HEK293 (cell line): ENCODE data around the gene PDGFC.

Experiments used
- CTCF ChIA-PET: fragments of 350-600 bp; formaldehyde crosslinking; extraction: SDS; loops from one replicate; lab custom pipeline; 2021; ENCODE audit warnings: antibody characterized with exemption; lab: Yijun Ruan, JAX
- POLR2A ChIA-PET: fragments of 300-600 bp; formaldehyde crosslinking; extraction: SDS; loops from one replicate; lab custom pipeline; 2020; ENCODE audit warnings: antibody characterized with exemption, inconsistent platforms; lab: Yijun Ruan, JAX
- H3K27ac ChIP-seq: fragments of 200-500 bp; sonication (Bioruptor generic); 2 replicates; pipeline ENCODE4 v1.5.1; 2014; ENCODE audit warnings: low read depth, low read length, control low read depth, inconsistent platforms; ENCODE audit errors: extremely low read depth
- H3K36me3 ChIP-seq, 2 experiments: fragments of 200-500 bp in 1 of 2; sonication (Bioruptor generic) in 1 of 2; 1 replicate in 1 of 2; 2 replicates in 1 of 2; pipeline ENCODE4 v1.5.1; 2014 to 2017; ENCODE audit warnings: inconsistent platforms in 2 of 2, low read length in 2 of 2; ENCODE audit not compliant: control insufficient read depth in 2 of 2, insufficient read depth in 1 of 2
- H3K4me1 ChIP-seq: fragments of 200-500 bp; sonication (Bioruptor generic); 2 replicates; pipeline ENCODE4 v1.5.1; 2014; ENCODE audit warnings: mild to moderate bottlenecking, low read length, inconsistent platforms; ENCODE audit not compliant: control insufficient read depth, insufficient read depth
- H3K4me3 ChIP-seq: 2 replicates; pipeline ENCODE4 v1.5.1; 2011; ENCODE audit warnings: low read depth, mild to moderate bottlenecking, control low read depth, low read length, moderate library complexity
- H3K9me3 ChIP-seq: fragments of 200-500 bp; sonication (Bioruptor generic); 2 replicates; pipeline ENCODE4 v1.5.1; 2014; ENCODE audit warnings: low read depth, low read length, inconsistent platforms; ENCODE audit not compliant: control insufficient read depth, insufficient read depth
- KLF16 ChIP-seq: fragments of 450-650 bp; formaldehyde crosslinking; IDR thresholded peaks from 2 replicates; pipeline ENCODE4 v1.5.1; 2017; ENCODE audit warnings: missing biosample characterization, missing genetic modification characterization
- KLF8 ChIP-seq: fragments of 450-650 bp; formaldehyde crosslinking; IDR thresholded peaks from 2 replicates; pipeline ENCODE4 v1.5.1; 2016; ENCODE audit warnings: missing biosample characterization, missing genetic modification characterization
- MZF1 ChIP-seq: fragments of 450-650 bp; formaldehyde crosslinking; IDR thresholded peaks from 2 replicates; pipeline ENCODE4 v1.5.1; 2017; ENCODE audit warnings: missing biosample characterization, missing genetic modification characterization, borderline replicate concordance
- SETDB1 ChIP-seq: IDR thresholded peaks from one replicate; pipeline ENCODE4 v1.6.1; 2017; ENCODE audit warnings: mild to moderate bottlenecking, low read length, moderate library complexity, mixed read lengths; ENCODE audit not compliant: insufficient read length
- SP3 ChIP-seq: fragments of 450-650 bp; formaldehyde crosslinking; IDR thresholded peaks from 2 replicates; pipeline ENCODE4 v1.5.1; 2016; ENCODE audit warnings: missing biosample characterization, missing genetic modification characterization
- SP7 ChIP-seq: fragments of 450-650 bp; formaldehyde crosslinking; IDR thresholded peaks from 2 replicates; pipeline ENCODE4 v1.5.1; 2016; ENCODE audit warnings: missing biosample characterization, missing genetic modification characterization
- ZBTB17 ChIP-seq: fragments of 450-650 bp; formaldehyde crosslinking; IDR thresholded peaks from 2 replicates; pipeline ENCODE4 v1.5.1; 2016; ENCODE audit warnings: missing biosample characterization, missing genetic modification characterization
- ZBTB48 ChIP-seq: fragments of 450-650 bp; formaldehyde crosslinking; IDR thresholded peaks from 2 replicates; pipeline ENCODE4 v1.5.1; 2016; ENCODE audit warnings: missing biosample characterization, missing genetic modification characterization
- ZEB2 ChIP-seq: fragments of 450-650 bp; formaldehyde crosslinking; IDR thresholded peaks from 2 replicates; pipeline ENCODE4 v1.5.1; 2016; ENCODE audit warnings: missing biosample characterization, missing genetic modification characterization
- ZNF239 ChIP-seq: fragments of 450-650 bp; formaldehyde crosslinking; IDR thresholded peaks from 2 replicates; pipeline ENCODE4 v1.5.1; 2016; ENCODE audit warnings: missing biosample characterization, missing genetic modification characterization
- ZNF24 ChIP-seq: fragments of 450-650 bp; formaldehyde crosslinking; IDR thresholded peaks from 2 replicates; pipeline ENCODE4 v1.5.1; 2016; ENCODE audit warnings: missing biosample characterization, missing genetic modification characterization
- ZNF366 ChIP-seq: fragments of 450-650 bp; formaldehyde crosslinking; conservative IDR thresholded peaks from 2 replicates; pipeline ENCODE4 v1.5.1; 2016; ENCODE audit warnings: missing biosample characterization, missing genetic modification characterization
- ZNF394 ChIP-seq: fragments of 450-650 bp; formaldehyde crosslinking; IDR thresholded peaks from 2 replicates; pipeline ENCODE4 v1.5.1; 2016; ENCODE audit warnings: missing biosample characterization, missing genetic modification characterization, mild to moderate bottlenecking, moderate library complexity, borderline replicate concordance
- ZNF701 ChIP-seq: fragments of 450-650 bp; formaldehyde crosslinking; IDR thresholded peaks from 2 replicates; pipeline ENCODE4 v1.5.1; 2016; ENCODE audit warnings: missing biosample characterization, missing genetic modification characterization
- ZSCAN4 ChIP-seq: fragments of 450-650 bp; formaldehyde crosslinking; IDR thresholded peaks from 2 replicates; pipeline ENCODE4 v1.5.1; 2017; ENCODE audit warnings: missing biosample characterization, missing genetic modification characterization
- TF ChIP-seq, protein P1 (sequence below): fragments of 450-650 bp; formaldehyde crosslinking; IDR thresholded peaks from 2 replicates; pipeline ENCODE4 v1.5.1; 2016; ENCODE audit warnings: missing biosample characterization, missing genetic modification characterization
- TF ChIP-seq, protein P2 (sequence below): fragments of 450-650 bp; formaldehyde crosslinking; IDR thresholded peaks from 2 replicates; pipeline ENCODE4 v1.5.1; 2017; ENCODE audit warnings: missing biosample characterization, missing genetic modification characterization
- TF ChIP-seq, protein P3 (sequence below): fragments of 450-650 bp; formaldehyde crosslinking; IDR thresholded peaks from 2 replicates; pipeline ENCODE4 v1.5.1; 2016; ENCODE audit warnings: missing biosample characterization, missing genetic modification characterization
- TF ChIP-seq, protein P4 (sequence below): fragments of 450-650 bp; formaldehyde crosslinking; IDR thresholded peaks from 2 replicates; pipeline ENCODE4 v1.5.1; 2016; ENCODE audit warnings: missing biosample characterization, missing genetic modification characterization
- TF ChIP-seq, protein P5 (sequence below): fragments of 450-650 bp; formaldehyde crosslinking; IDR thresholded peaks from 2 replicates; pipeline ENCODE4 v1.5.1; 2016; ENCODE audit warnings: missing biosample characterization, missing genetic modification characterization
- TF ChIP-seq, protein P6 (sequence below): fragments of 450-650 bp; formaldehyde crosslinking; IDR thresholded peaks from 2 replicates; pipeline ENCODE4 v1.5.1; 2017; ENCODE audit warnings: missing biosample characterization, missing genetic modification characterization

PDGFC gene

GRCh38 chr4:156934259-156934635, 37.4 kb downstream of the PDGFC start (continued):
- TF ChIP-seq SETDB1 (no peak), ZNF701 (no peak), ZBTB48 (no peak)

- Histone ChIP-seq H3K36me3 (no peaks in the 10 kb centered on the region), H3K4me3 (no peak overlapping the region), H3K9me3 (no peaks in the 10 kb centered on the region), H3K4me1 (peaks cover 8% of the 10 kb centered on the region; the same call in 1 of the 2 replicates), H3K27ac (no peak overlapping the region)
- CTCF ChIA-PET: interaction anchor here (0.7 kb wide), 1 partner anchor 136 kb away, joined by 5 read pairs; no protein-coding TSS in a partner anchor
- POLR2A ChIA-PET: no interaction called here
- TF ChIP-seq, protein P1, sequence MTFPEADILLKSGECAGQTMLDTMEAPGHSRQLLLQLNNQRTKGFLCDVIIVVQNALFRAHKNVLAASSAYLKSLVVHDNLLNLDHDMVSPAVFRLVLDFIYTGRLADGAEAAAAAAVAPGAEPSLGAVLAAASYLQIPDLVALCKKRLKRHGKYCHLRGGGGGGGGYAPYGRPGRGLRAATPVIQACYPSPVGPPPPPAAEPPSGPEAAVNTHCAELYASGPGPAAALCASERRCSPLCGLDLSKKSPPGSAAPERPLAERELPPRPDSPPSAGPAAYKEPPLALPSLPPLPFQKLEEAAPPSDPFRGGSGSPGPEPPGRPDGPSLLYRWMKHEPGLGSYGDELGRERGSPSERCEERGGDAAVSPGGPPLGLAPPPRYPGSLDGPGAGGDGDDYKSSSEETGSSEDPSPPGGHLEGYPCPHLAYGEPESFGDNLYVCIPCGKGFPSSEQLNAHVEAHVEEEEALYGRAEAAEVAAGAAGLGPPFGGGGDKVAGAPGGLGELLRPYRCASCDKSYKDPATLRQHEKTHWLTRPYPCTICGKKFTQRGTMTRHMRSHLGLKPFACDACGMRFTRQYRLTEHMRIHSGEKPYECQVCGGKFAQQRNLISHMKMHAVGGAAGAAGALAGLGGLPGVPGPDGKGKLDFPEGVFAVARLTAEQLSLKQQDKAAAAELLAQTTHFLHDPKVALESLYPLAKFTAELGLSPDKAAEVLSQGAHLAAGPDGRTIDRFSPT: peak; percentile 77
- TF ChIP-seq SP3: peak; percentile 25
- TF ChIP-seq, protein P2, sequence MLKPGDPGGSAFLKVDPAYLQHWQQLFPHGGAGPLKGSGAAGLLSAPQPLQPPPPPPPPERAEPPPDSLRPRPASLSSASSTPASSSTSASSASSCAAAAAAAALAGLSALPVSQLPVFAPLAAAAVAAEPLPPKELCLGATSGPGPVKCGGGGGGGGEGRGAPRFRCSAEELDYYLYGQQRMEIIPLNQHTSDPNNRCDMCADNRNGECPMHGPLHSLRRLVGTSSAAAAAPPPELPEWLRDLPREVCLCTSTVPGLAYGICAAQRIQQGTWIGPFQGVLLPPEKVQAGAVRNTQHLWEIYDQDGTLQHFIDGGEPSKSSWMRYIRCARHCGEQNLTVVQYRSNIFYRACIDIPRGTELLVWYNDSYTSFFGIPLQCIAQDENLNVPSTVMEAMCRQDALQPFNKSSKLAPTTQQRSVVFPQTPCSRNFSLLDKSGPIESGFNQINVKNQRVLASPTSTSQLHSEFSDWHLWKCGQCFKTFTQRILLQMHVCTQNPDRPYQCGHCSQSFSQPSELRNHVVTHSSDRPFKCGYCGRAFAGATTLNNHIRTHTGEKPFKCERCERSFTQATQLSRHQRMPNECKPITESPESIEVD: peak; percentile 63
- TF ChIP-seq KLF16 (tag by site-specific recombination): no peak
- TF ChIP-seq ZSCAN4 (tag by site-specific recombination): peak; percentile 11; the same call in 1 of the 2 replicates
- TF ChIP-seq ZBTB17 (tag by site-specific recombination): peak; percentile 27; the same call in 1 of the 2 replicates
- TF ChIP-seq, protein P3, sequence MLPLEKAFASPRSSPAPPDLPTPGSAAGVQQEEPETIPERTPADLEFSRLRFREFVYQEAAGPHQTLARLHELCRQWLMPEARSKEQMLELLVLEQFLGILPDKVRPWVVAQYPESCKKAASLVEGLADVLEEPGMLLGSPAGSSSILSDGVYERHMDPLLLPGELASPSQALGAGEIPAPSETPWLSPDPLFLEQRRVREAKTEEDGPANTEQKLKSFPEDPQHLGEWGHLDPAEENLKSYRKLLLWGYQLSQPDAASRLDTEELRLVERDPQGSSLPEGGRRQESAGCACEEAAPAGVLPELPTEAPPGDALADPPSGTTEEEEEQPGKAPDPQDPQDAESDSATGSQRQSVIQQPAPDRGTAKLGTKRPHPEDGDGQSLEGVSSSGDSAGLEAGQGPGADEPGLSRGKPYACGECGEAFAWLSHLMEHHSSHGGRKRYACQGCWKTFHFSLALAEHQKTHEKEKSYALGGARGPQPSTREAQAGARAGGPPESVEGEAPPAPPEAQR (tag by site-specific recombination): no peak
- peak; percentile 97 for TF ChIP-seq SETDB1
- TF ChIP-seq ZNF394 (tag by site-specific recombination): peak; percentile 47; the same call in 1 of the 2 replicates
- TF ChIP-seq MZF1: peak; percentile 52; the same call in 1 of the 2 replicates
- peak; percentile 93 for TF ChIP-seq ZNF366 (tag by site-specific recombination)
- TF ChIP-seq KLF8 (tag by site-specific recombination): 0 out of 2 replicates have a peak, but pooled peaks have one; percentile 29
- TF ChIP-seq ZNF239 (tag by site-specific recombination): no peak
- TF ChIP-seq, protein P4, sequence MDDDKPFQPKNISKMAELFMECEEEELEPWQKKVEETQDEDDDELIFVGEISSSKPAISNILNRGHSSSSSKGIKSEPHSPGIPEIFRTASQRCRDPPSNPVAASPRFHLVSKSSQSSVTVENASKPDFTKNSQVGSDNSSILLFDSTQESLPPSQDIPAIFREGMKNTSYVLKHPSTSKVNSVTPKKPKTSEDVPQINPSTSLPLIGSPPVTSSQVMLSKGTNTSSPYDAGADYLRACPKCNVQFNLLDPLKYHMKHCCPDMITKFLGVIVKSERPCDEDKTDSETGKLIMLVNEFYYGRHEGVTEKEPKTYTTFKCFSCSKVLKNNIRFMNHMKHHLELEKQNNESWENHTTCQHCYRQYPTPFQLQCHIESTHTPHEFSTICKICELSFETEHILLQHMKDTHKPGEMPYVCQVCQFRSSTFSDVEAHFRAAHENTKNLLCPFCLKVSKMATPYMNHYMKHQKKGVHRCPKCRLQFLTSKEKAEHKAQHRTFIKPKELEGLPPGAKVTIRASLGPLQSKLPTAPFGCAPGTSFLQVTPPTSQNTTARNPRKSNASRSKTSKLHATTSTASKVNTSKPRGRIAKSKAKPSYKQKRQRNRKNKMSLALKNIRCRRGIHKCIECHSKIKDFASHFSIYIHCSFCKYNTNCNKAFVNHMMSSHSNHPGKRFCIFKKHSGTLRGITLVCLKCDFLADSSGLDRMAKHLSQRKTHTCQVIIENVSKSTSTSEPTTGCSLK (tag by site-specific recombination): no peak
- TF ChIP-seq, protein P5, sequence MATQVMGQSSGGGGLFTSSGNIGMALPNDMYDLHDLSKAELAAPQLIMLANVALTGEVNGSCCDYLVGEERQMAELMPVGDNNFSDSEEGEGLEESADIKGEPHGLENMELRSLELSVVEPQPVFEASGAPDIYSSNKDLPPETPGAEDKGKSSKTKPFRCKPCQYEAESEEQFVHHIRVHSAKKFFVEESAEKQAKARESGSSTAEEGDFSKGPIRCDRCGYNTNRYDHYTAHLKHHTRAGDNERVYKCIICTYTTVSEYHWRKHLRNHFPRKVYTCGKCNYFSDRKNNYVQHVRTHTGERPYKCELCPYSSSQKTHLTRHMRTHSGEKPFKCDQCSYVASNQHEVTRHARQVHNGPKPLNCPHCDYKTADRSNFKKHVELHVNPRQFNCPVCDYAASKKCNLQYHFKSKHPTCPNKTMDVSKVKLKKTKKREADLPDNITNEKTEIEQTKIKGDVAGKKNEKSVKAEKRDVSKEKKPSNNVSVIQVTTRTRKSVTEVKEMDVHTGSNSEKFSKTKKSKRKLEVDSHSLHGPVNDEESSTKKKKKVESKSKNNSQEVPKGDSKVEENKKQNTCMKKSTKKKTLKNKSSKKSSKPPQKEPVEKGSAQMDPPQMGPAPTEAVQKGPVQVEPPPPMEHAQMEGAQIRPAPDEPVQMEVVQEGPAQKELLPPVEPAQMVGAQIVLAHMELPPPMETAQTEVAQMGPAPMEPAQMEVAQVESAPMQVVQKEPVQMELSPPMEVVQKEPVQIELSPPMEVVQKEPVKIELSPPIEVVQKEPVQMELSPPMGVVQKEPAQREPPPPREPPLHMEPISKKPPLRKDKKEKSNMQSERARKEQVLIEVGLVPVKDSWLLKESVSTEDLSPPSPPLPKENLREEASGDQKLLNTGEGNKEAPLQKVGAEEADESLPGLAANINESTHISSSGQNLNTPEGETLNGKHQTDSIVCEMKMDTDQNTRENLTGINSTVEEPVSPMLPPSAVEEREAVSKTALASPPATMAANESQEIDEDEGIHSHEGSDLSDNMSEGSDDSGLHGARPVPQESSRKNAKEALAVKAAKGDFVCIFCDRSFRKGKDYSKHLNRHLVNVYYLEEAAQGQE: no peak
- TF ChIP-seq, protein P6, sequence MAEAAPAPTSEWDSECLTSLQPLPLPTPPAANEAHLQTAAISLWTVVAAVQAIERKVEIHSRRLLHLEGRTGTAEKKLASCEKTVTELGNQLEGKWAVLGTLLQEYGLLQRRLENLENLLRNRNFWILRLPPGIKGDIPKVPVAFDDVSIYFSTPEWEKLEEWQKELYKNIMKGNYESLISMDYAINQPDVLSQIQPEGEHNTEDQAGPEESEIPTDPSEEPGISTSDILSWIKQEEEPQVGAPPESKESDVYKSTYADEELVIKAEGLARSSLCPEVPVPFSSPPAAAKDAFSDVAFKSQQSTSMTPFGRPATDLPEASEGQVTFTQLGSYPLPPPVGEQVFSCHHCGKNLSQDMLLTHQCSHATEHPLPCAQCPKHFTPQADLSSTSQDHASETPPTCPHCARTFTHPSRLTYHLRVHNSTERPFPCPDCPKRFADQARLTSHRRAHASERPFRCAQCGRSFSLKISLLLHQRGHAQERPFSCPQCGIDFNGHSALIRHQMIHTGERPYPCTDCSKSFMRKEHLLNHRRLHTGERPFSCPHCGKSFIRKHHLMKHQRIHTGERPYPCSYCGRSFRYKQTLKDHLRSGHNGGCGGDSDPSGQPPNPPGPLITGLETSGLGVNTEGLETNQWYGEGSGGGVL (tag by site-specific recombination): peak; percentile 23
- TF ChIP-seq ZNF24: 0 out of 2 replicates have a peak, but pooled peaks have one; percentile 51
- peak; percentile 88 for TF ChIP-seq SP7 (tag by site-specific recombination)
- peak; percentile 77 for TF ChIP-seq ZEB2
These were observed 37.9 kb downstream of the PDGFC start for GRCh38 chr4:156933633-156934258.
